HCT116 (cell line): Measurements from ENCODE around the gene TCFL5. TPM values are rescaled to one million over a fixed set of nuclear protein-coding genes. Genes with fewer than 3 reads are reported as not detected.

Source experiments
- ATAC-seq: fragments of 200-7000 bp; cut with Tn5 transposase; 2 replicates; pipeline ENCODE4 v1.9.1; 2020; ENCODE audit warnings: mild to moderate bottlenecking, moderate library complexity
- BruUV-seq: library from RNA; stranded (reverse); fragments of 400-500 nt; replicated peaks from 2 replicates; lab custom pipeline; 2021; lab: Mats Ljungman, UMichigan
- CTCF ChIA-PET: fragments of 300-600 bp; sonication (Branson Sonifier 250); formaldehyde crosslinking; loops from one replicate; lab custom pipeline; 2021; ENCODE audit warnings: antibody characterized with exemption; lab: Charles Lee
- POLR2A ChIA-PET: fragments of 300-600, 350-600 bp; sonication (Branson Sonifier 250); formaldehyde crosslinking; loops from one replicate; lab custom pipeline; 2021; ENCODE audit warnings: antibody characterized with exemption; lab: Charles Lee
- RAD21 ChIA-PET, 2 experiments: fragments of 300-600 bp; sonication (Branson Sonifier 250); formaldehyde crosslinking; loops; one replicate each; lab custom pipeline; 2023; ENCODE audit warnings: low total read pairs in 2 of 2; ENCODE audit not compliant: uncharacterized antibody in 2 of 2, unreplicated experiment in 2 of 2, low non-redundant PET in 1 of 2; lab: Charles Lee
- DNase-seq: peaks from one replicate; pipeline ENCODE4 v3.0.0-alpha.2; 2010; ENCODE audit warnings: low read depth, low spot score
- H2AFZ ChIP-seq: fragments of 200-600 bp; shearing (Covaris generic), sonication (generic); 2 replicates; pipeline ENCODE4 v1.6.1; 2017; ENCODE audit warnings: low read depth, mixed run types, mixed read lengths, antibody characterized with exemption, low read length; ENCODE audit not compliant: poor library complexity, severe bottlenecking
- H3K27ac ChIP-seq: 2 replicates; pipeline ENCODE4 v1.5.1; 2012; ENCODE audit warnings: low read depth, low read length
- H3K27me3 ChIP-seq: fragments of 200-600 bp; sonication (generic); 2 replicates; pipeline ENCODE4 v1.6.1; 2016; ENCODE audit warnings: mixed run types, low read length, mixed read lengths; ENCODE audit not compliant: insufficient read depth
- H3K36me3 ChIP-seq, 2 experiments: fragments of 200-500 bp in 1 of 2; fragments of 200-600 bp in 1 of 2; sonication (Bioruptor generic) in 1 of 2; sonication (generic) in 1 of 2; 2 replicates each; pipeline versions ENCODE4 v1.5.1 to v1.6.1; 2014 to 2016; ENCODE audit warnings: low read length in 2 of 2, inconsistent platforms in 1 of 2, mixed read lengths in 1 of 2, mixed run types in 1 of 2; ENCODE audit not compliant: insufficient read depth in 2 of 2, control insufficient read depth in 1 of 2
- H3K4me1 ChIP-seq, 2 experiments: fragments of 200-600 bp in 1 of 2; sonication (generic) in 1 of 2; 2 replicates each; pipeline versions ENCODE4 v1.5.1 to v1.6.1; 2012 to 2017; ENCODE audit warnings: low read length in 2 of 2, inconsistent platforms in 1 of 2, mild to moderate bottlenecking in 1 of 2, mixed read lengths in 1 of 2, mixed run types in 1 of 2, moderate library complexity in 1 of 2; ENCODE audit not compliant: insufficient read depth in 2 of 2, control insufficient read depth in 1 of 2
- H3K4me2 ChIP-seq: fragments of 200-600 bp; sonication (generic); 2 replicates; pipeline ENCODE4 v1.6.1; 2017; ENCODE audit warnings: mixed run types, low read length, mixed read lengths
- H3K4me3 ChIP-seq, 2 experiments: fragments of 200-600 bp in 1 of 2; sonication (generic) in 1 of 2; replicated peaks in 1 of 2; 2 replicates each; pipeline ENCODE4 v1.5.1; 2011 to 2016; ENCODE audit warnings: low read length in 2 of 2, control low read depth in 1 of 2, low read depth in 1 of 2, mild to moderate bottlenecking in 1 of 2, mixed read lengths in 1 of 2, mixed run types in 1 of 2
- H3K79me2 ChIP-seq: fragments of 200-600 bp; sonication (generic); 2 replicates; pipeline ENCODE4 v1.6.1; 2017; ENCODE audit warnings: mild to moderate bottlenecking, mixed run types, low read length, moderate library complexity, mixed read lengths; ENCODE audit not compliant: insufficient read depth
- H3K9ac ChIP-seq: fragments of 200-600 bp; sonication (generic); 2 replicates; pipeline ENCODE4 v1.6.1; 2016; ENCODE audit warnings: low read length, mixed read lengths
- H3K9me2 ChIP-seq: fragments of 200-600 bp; sonication (generic), shearing (Covaris generic); 2 replicates; pipeline ENCODE4 v1.6.1; 2017; ENCODE audit warnings: mixed run types, mild to moderate bottlenecking, moderate library complexity; ENCODE audit not compliant: insufficient read depth
- H3K9me3 ChIP-seq, 2 experiments: fragments of 200-500 bp in 1 of 2; fragments of 200-600 bp in 1 of 2; sonication (Bioruptor generic) in 1 of 2; sonication (generic) in 1 of 2; 2 replicates each; pipeline ENCODE4 v1.6.1; 2014 to 2017; ENCODE audit warnings: low read length in 2 of 2, mixed read lengths in 2 of 2, inconsistent platforms in 1 of 2, low read depth in 1 of 2, mild to moderate bottlenecking in 1 of 2, mixed run types in 1 of 2, moderate library complexity in 1 of 2; ENCODE audit not compliant: control insufficient read depth in 1 of 2, insufficient read depth in 1 of 2
- H4K20me1 ChIP-seq: fragments of 200-600 bp; sonication (generic), shearing (Covaris generic); 2 replicates; pipeline ENCODE4 v1.6.1; 2017; ENCODE audit warnings: mixed run types, mild to moderate bottlenecking, moderate library complexity; ENCODE audit not compliant: insufficient read depth
- CEBPB ChIP-seq: IDR thresholded peaks from 2 replicates; pipeline ENCODE4 v1.6.1; 2012; ENCODE audit warnings: low read depth
- CTCF ChIP-seq, 3 experiments: fragments of 200-600 bp in 1 of 3; sonication (generic) in 1 of 3; IDR thresholded peaks in 2 of 3; conservative IDR thresholded peaks in 1 of 3; 2 replicates each; pipeline ENCODE4 v1.5.1; 2012 to 2017; ENCODE audit warnings: low read depth in 2 of 3, low read length in 2 of 3, antibody characterized with exemption in 1 of 3, borderline replicate concordance in 1 of 3, control low read depth in 1 of 3, mild to moderate bottlenecking in 1 of 3, mixed read lengths in 1 of 3, mixed run types in 1 of 3, moderate library complexity in 1 of 3; ENCODE audit not compliant: insufficient read depth in 1 of 3
- EGR1 ChIP-seq: IDR thresholded peaks from 2 replicates; pipeline ENCODE4 v1.6.1; 2012; ENCODE audit warnings: low read depth
- ELF1 ChIP-seq: IDR thresholded peaks from 2 replicates; pipeline ENCODE4 v1.6.1; 2012; ENCODE audit warnings: low read depth, borderline replicate concordance
- EZH2 ChIP-seq: fragments of 200-600 bp; sonication (generic); IDR thresholded peaks from 2 replicates; pipeline ENCODE4 v1.6.1; 2017; ENCODE audit warnings: antibody characterized with exemption, mixed run types
- EZH2phosphoT487 ChIP-seq: fragments of 200-600 bp; IDR thresholded peaks from 2 replicates; pipeline ENCODE4 v1.6.1; 2018; ENCODE audit warnings: antibody characterized with exemption, borderline replicate concordance
- JUND ChIP-seq: IDR thresholded peaks from 2 replicates; pipeline ENCODE4 v1.6.1; 2012
- RAD21 ChIP-seq: IDR thresholded peaks from 2 replicates; pipeline ENCODE4 v1.6.1; 2012; ENCODE audit warnings: low read depth, mild to moderate bottlenecking
- SIN3A ChIP-seq: IDR thresholded peaks from 2 replicates; pipeline ENCODE4 v1.6.1; 2012; ENCODE audit warnings: low read depth
- SRF ChIP-seq: IDR thresholded peaks from 2 replicates; pipeline ENCODE4 v1.6.1; 2012; ENCODE audit warnings: low read depth
- TCF7L2 ChIP-seq: IDR thresholded peaks from 2 replicates; pipeline ENCODE4 v1.7.0; 2011; ENCODE audit warnings: borderline replicate concordance, inconsistent platforms; ENCODE audit not compliant: insufficient read depth, insufficient read length; ENCODE audit errors: extremely low read depth
- ZFX ChIP-seq: fragments of 450-650 bp; IDR thresholded peaks from 2 replicates; pipeline ENCODE4 v1.6.1; 2017
- ZNF274 ChIP-seq: fragments of 200-500 bp; sonication (Bioruptor generic); IDR thresholded peaks from 2 replicates; pipeline ENCODE4 v1.6.1; 2014; ENCODE audit warnings: mild to moderate bottlenecking, low read depth, low read length, inconsistent platforms
- intact Hi-C: fragments of 100-400 bp; cut with micrococcal nuclease; formaldehyde crosslinking; loops from 2 replicates; pipeline ENCODE4 v1.10.0; 2022
- total RNA-seq: library from RNA; stranded (reverse); gene quantifications from one replicate; pipeline ENCODE4 v1.2.1, GENCODE V29; 2021; ENCODE audit not compliant: unreplicated experiment

Gene TCFL5
- total RNA-seq, 1 experiment from 2014 or later = 20.4 TPM

GRCh38 chr20:62812181-62812906 lies 49.3 kb downstream of the TCFL5 start:
- RAD21 ChIA-PET = no interaction called here
- intact Hi-C loops = no loop called here
- peaks cover 24 to 38% of the 10 kb centered on the region in 2 experiments for H3K36me3 ChIP-seq

More at GRCh38 chr20:62812181-62812906, 49.3 kb downstream of the TCFL5 start:
- no peak overlapping the region for H3K4me2 ChIP-seq
- ChIA-PET POLR2A (no interaction called here), CTCF (no interaction called here)
- H2AFZ ChIP-seq = no peak overlapping the region
- no peak overlapping the region for H3K4me3 ChIP-seq
- BruUV-seq = no TSS peak
- H3K9ac ChIP-seq = no peak overlapping the region
- ATAC-seq (no peak), DNase-seq (no peak)
- H4K20me1 ChIP-seq = no peaks in the 10 kb centered on the region; the same call in 1 of the 2 replicates
- no peak for TF ChIP-seq ELF1
- no peak for TF ChIP-seq RAD21
- no peak for TF ChIP-seq TCF7L2
- TF ChIP-seq EZH2phosphoT487 = no peak
- TF ChIP-seq SIN3A = no peak
- no peak for TF ChIP-seq EZH2
- TF ChIP-seq CTCF (IDR thresholded peaks at IDR 0.05 in 2 of 3, conservative IDR thresholded peaks at IDR 0.05 in 1 of 3; ENCODE audit: borderline replicate concordance in 1 of 3, insufficient read depth in 1 of 3, low read depth in 2 of 3, low read length in 2 of 3) = no peak
- TF ChIP-seq JUND = no peak
- no peak for TF ChIP-seq CEBPB
- no peak for TF ChIP-seq SRF
- TF ChIP-seq ZNF274 = no peak
- no peak for TF ChIP-seq ZFX
- TF ChIP-seq EGR1 = no peak
- no peak overlapping the region for H3K27ac ChIP-seq
- H3K27me3 ChIP-seq = no peaks in the 10 kb centered on the region
- H3K4me1 ChIP-seq = peaks cover 18 to 34% of the 10 kb centered on the region in 2 experiments
- no peaks in the 10 kb centered on the region for H3K9me3 ChIP-seq
- no peaks in the 10 kb centered on the region for H3K9me2 ChIP-seq
- H3K79me2 ChIP-seq = peaks cover 32% of the 10 kb centered on the region
